OCI-LY1 (cell line): ENCODE measurements around the gene GNA12.

Experiments used
- H2AFZ ChIP-seq: fragments of 200-600 bp; sonication (generic), shearing (Covaris generic); 2 replicates; pipeline ENCODE4 v1.6.0; 2014; ENCODE audit warnings: antibody characterized with exemption, mild to moderate bottlenecking, low read length
- H3F3A ChIP-seq: fragments of 200-600 bp; sonication (generic), shearing (Covaris generic); 2 replicates; pipeline ENCODE4 v1.6.0; 2014; ENCODE audit warnings: mild to moderate bottlenecking, antibody characterized with exemption, low read length, moderate library complexity; ENCODE audit not compliant: insufficient read depth
- H3K27ac ChIP-seq: fragments of 200-600 bp; sonication (generic); 2 replicates; pipeline ENCODE4 v1.5.1; 2014; ENCODE audit warnings: low read length, mixed run types, mild to moderate bottlenecking, low read depth; ENCODE audit not compliant: poor library complexity, severe bottlenecking
- H3K27me3 ChIP-seq: fragments of 200-600 bp; sonication (generic); 2 replicates; pipeline ENCODE4 v1.6.0; 2014; ENCODE audit warnings: antibody characterized with exemption, mild to moderate bottlenecking, low read length, moderate library complexity; ENCODE audit not compliant: insufficient read depth
- H3K36me3 ChIP-seq: fragments of 200-600 bp; sonication (generic); 2 replicates; pipeline ENCODE4 v1.6.1; 2014; ENCODE audit warnings: mild to moderate bottlenecking, antibody characterized with exemption, low read length, moderate library complexity, mixed read lengths; ENCODE audit not compliant: insufficient read depth
- H3K4me1 ChIP-seq: fragments of 200-600 bp; sonication (generic); 2 replicates; pipeline ENCODE4 v1.5.1; 2014; ENCODE audit warnings: mild to moderate bottlenecking, low read length, moderate library complexity; ENCODE audit not compliant: insufficient read depth, severe bottlenecking
- H3K4me2 ChIP-seq: fragments of 200-600 bp; sonication (generic), shearing (Covaris generic); 2 replicates; pipeline ENCODE4 v1.6.1; 2014; ENCODE audit warnings: low read length
- H3K4me3 ChIP-seq: fragments of 200-600 bp; sonication (generic); 2 replicates; pipeline ENCODE4 v1.5.1; 2014; ENCODE audit warnings: low read length, low read depth, mild to moderate bottlenecking, mixed read lengths; ENCODE audit not compliant: poor library complexity, severe bottlenecking
- H3K79me2 ChIP-seq: fragments of 200-600 bp; shearing (Covaris generic); 2 replicates; pipeline ENCODE4 v1.6.1; 2016; ENCODE audit warnings: mixed run types, low read length, mixed read lengths; ENCODE audit not compliant: insufficient read depth
- H3K9ac ChIP-seq: fragments of 200-600 bp; sonication (generic), shearing (Covaris generic); 2 replicates; pipeline ENCODE4 v1.6.1; 2014; ENCODE audit warnings: mild to moderate bottlenecking, low read length, mixed read lengths
- H3K9me2 ChIP-seq: fragments of 200-600 bp; sonication (generic), shearing (Covaris generic); 2 replicates; pipeline ENCODE4 v1.6.1; 2014; ENCODE audit warnings: low read depth, mild to moderate bottlenecking, low read length, mixed read lengths
- H3K9me3 ChIP-seq: fragments of 200-600 bp; shearing (Covaris generic); 2 replicates; pipeline ENCODE4 v1.6.1; 2014; ENCODE audit warnings: low read length, mixed read lengths
- H4K20me1 ChIP-seq: fragments of 200-600 bp; sonication (generic), shearing (Covaris generic); 2 replicates; pipeline ENCODE4 v1.6.0; 2016; ENCODE audit warnings: mild to moderate bottlenecking, low read length; ENCODE audit not compliant: insufficient read depth
- EZH2 ChIP-seq: fragments of 200-600 bp; sonication (generic), shearing (Covaris generic); IDR thresholded peaks from 2 replicates; pipeline ENCODE4 v1.8.0; 2017; ENCODE audit warnings: borderline replicate concordance, mixed run types, mild to moderate bottlenecking, antibody characterized with exemption, low read length, moderate library complexity, mixed read lengths
- TF ChIP-seq, protein P1 (sequence below): fragments of 200-600 bp; sonication (generic), shearing (Covaris generic); IDR thresholded peaks from 2 replicates; pipeline ENCODE4 v1.5.1; 2017; ENCODE audit warnings: mild to moderate bottlenecking, antibody characterized with exemption, low read length, moderate library complexity, mixed read lengths

GNA12 gene

DNA sequence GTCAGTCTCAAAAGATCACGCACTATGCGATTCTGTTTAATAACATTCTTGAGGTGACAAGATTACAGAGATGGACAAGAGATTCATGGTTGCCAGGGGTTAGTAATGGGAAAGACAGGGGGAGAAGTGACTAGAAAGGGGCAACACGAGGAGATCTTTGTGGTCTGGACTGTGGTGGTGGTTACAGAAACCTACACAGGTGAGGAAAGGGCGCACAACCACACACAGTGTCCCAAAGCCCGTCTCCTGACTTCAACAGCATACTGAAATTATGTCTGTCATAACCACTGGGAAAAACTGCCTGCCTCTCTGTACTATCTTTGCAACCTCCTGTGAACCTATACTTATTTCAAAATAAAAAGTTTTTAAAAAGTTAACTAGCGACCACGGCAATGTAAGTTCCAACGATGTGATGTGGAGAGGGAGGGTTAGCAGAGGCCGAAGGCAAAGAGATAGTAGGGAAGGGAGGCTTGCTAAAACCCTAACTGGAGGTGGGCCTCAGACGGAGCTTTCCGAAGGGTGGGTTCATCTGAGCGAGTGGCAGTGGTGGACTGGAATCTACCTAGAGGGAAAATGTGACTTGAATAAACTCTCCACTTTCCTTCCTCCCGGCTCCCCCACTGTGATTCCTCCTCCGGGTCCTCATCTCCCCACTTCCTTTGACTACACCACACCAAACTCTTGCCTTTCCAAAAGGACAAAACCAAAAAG is 43.7 kb downstream of the GNA12 start:
- Histone ChIP-seq H2AFZ (no peak overlapping the region), H3K79me2 (no peaks in the 10 kb centered on the region), H3K36me3 (no peaks in the 10 kb centered on the region), H3K27me3 (peaks cover 4% of the 10 kb centered on the region; the same call in 1 of the 2 replicates), H3K9me2 (no peaks in the 10 kb centered on the region), H4K20me1 (no peaks in the 10 kb centered on the region), H3K4me1 (no peaks in the 10 kb centered on the region), H3K9ac (no peak overlapping the region), H3K4me2 (no peak overlapping the region), H3K9me3 (no peaks in the 10 kb centered on the region), H3K4me3 (no peak overlapping the region), H3F3A (no peaks in the 10 kb centered on the region), H3K27ac (no peak overlapping the region)
- TF ChIP-seq, protein P1, sequence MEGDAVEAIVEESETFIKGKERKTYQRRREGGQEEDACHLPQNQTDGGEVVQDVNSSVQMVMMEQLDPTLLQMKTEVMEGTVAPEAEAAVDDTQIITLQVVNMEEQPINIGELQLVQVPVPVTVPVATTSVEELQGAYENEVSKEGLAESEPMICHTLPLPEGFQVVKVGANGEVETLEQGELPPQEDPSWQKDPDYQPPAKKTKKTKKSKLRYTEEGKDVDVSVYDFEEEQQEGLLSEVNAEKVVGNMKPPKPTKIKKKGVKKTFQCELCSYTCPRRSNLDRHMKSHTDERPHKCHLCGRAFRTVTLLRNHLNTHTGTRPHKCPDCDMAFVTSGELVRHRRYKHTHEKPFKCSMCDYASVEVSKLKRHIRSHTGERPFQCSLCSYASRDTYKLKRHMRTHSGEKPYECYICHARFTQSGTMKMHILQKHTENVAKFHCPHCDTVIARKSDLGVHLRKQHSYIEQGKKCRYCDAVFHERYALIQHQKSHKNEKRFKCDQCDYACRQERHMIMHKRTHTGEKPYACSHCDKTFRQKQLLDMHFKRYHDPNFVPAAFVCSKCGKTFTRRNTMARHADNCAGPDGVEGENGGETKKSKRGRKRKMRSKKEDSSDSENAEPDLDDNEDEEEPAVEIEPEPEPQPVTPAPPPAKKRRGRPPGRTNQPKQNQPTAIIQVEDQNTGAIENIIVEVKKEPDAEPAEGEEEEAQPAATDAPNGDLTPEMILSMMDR = no peak
- no peak for TF ChIP-seq EZH2

DNA sequence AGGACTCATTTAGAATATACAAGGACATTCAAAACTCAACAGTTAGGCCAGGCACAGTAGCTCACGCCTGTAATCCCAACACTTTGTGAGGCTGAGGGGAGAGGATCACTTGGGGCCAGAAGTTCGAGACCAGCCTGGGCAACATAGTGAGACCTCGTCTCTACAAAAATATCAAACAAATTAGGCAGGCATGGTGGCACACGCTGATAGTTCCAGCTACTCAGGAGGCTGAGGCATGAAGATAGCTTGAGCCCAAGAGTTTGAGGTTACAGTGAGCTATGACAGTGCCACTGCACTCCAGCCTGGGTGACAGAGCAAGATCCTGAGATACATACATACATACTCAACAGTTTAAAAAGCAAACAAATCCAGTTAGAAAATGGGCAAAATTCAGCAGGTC is 44.9 kb downstream of the GNA12 start:
- no peak overlapping the region for H3K4me2 ChIP-seq
- no peaks in the 10 kb centered on the region for H3F3A ChIP-seq

DNA sequence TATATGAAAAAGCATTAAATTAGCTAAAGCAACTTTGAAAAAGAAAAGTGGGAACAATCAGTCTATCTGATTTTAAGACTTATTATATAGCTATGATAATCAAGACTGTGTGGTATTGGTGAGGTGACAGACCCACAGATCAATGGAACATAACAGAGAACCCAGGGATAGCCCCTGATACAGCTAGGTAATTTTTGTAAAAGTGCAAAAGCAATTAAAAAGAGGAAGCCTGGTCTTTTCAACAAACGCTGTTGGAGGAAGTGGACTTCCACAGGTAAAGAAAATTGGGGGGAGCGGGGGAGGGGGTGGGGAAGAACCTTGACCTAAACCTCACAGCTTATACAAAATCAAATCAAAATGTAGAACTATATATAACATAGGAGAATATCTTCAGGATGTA is 45.4 kb downstream of the GNA12 start:
- Histone ChIP-seq H3K9me2 (no peaks in the 10 kb centered on the region), H3K79me2 (no peaks in the 10 kb centered on the region), H3K4me3 (no peak overlapping the region), H3K27me3 (peaks cover 4% of the 10 kb centered on the region; the same call in 1 of the 2 replicates), H2AFZ (no peak overlapping the region), H3K4me2 (no peak overlapping the region), H3K36me3 (no peaks in the 10 kb centered on the region), H3K9ac (no peak overlapping the region), H3K4me1 (no peaks in the 10 kb centered on the region), H3K27ac (no peak overlapping the region), H3K9me3 (no peaks in the 10 kb centered on the region), H4K20me1 (no peaks in the 10 kb centered on the region), H3F3A (no peaks in the 10 kb centered on the region)
- no peak for TF ChIP-seq EZH2
- TF ChIP-seq, protein P1 = no peak

More for the DNA sequence above, 44.9 kb downstream of the GNA12 start:
- H3K79me2 ChIP-seq = no peaks in the 10 kb centered on the region
- no peaks in the 10 kb centered on the region for H4K20me1 ChIP-seq
- H3K9me2 ChIP-seq = no peaks in the 10 kb centered on the region
- H3K9ac ChIP-seq = no peak overlapping the region
- no peaks in the 10 kb centered on the region for H3K36me3 ChIP-seq
- TF ChIP-seq, protein P1 = no peak
- no peak for TF ChIP-seq EZH2
- H2AFZ ChIP-seq = no peak overlapping the region
- peaks cover 4% of the 10 kb centered on the region; the same call in 1 of the 2 replicates for H3K27me3 ChIP-seq
- no peaks in the 10 kb centered on the region for H3K9me3 ChIP-seq
- no peak overlapping the region for H3K27ac ChIP-seq
- H3K4me1 ChIP-seq = no peaks in the 10 kb centered on the region
- no peak overlapping the region for H3K4me3 ChIP-seq
